ENCODE measurements around the gene WBP2.

WBP2 gene

GRCh38 chr17:75855310-75856061, at the start of gene WBP2:
Gene WBP2 (minus strand): TSS chr17:75855335. CDS start chr17:75855297, 38 bp downstream.
- peak; percentile 77 for DNase-seq (ENCODE audit: low read depth)

- no peak for DNase-seq (ENCODE audit: low read depth)
These were observed 47.3 kb upstream of the WBP2 start for GRCh38 chr17:75902406-75902805.

- DNase-seq (ENCODE audit: low read depth): no peak
These were observed 46.6 kb upstream of the WBP2 start for GRCh38 chr17:75901727-75902126.

GRCh38 chr17:75900691-75901533, 45.8 kb upstream of the WBP2 start:
- no peak for DNase-seq (ENCODE audit: low read depth)

GRCh38 chr17:75899767-75900468, 44.8 kb upstream of the WBP2 start:
- DNase-seq (ENCODE audit: low read depth): no peak

- DNase-seq (ENCODE audit: low read depth): no peak
These were observed 44.2 kb upstream of the WBP2 start for GRCh38 chr17:75899353-75899752.

GRCh38 chr17:75898791-75899190, 43.7 kb upstream of the WBP2 start:
- no peak for DNase-seq (ENCODE audit: low read depth)

GRCh38 chr17:75898065-75898464, 42.9 kb upstream of the WBP2 start:
- DNase-seq (ENCODE audit: low read depth): no peak

- no peak for DNase-seq (ENCODE audit: low read depth)
These were observed 42.3 kb upstream of the WBP2 start for GRCh38 chr17:75897160-75898019.

GRCh38 chr17:75896415-75897159, 41.5 kb upstream of the WBP2 start, which contains the start of gene TRIM65:
Gene TRIM65 (minus strand): TSS chr17:75896951. CDS start chr17:75896937, 14 bp downstream.
- DNase-seq (ENCODE audit: low read depth): peak; percentile 70

- DNase-seq (ENCODE audit: low read depth): no peak
These were observed 40.4 kb upstream of the WBP2 start for GRCh38 chr17:75895370-75896155.

GRCh38 chr17:75894049-75894733, 39.1 kb upstream of the WBP2 start:
- DNase-seq (ENCODE audit: low read depth): no peak

GRCh38 chr17:75893305-75894048, 38.3 kb upstream of the WBP2 start:
- DNase-seq (ENCODE audit: low read depth): no peak

- DNase-seq (ENCODE audit: low read depth): no peak
These were observed 37.6 kb upstream of the WBP2 start for GRCh38 chr17:75892556-75893224.

- DNase-seq (ENCODE audit: low read depth): no peak
These were observed 36.7 kb upstream of the WBP2 start for GRCh38 chr17:75891605-75892555.

- DNase-seq (ENCODE audit: low read depth): no peak
These were observed 36.0 kb upstream of the WBP2 start for GRCh38 chr17:75891022-75891604.

GRCh38 chr17:75889454-75889853, 34.3 kb upstream of the WBP2 start:
- no peak for DNase-seq (ENCODE audit: low read depth)

Measured in stimulated activated CD8-positive, alpha-beta memory T cell treated with anti-CD3 and anti-CD28 coated beads, Interleukin-15, amount 100 ng/mL, for 24 hours (primary cell).